Uterus (tissue), 4 donors: ENCODE results near the gene NXPH1. TPM values are rescaled to one million over a fixed set of nuclear protein-coding genes. Genes with fewer than 3 reads are reported as not detected.
"Not testable (repeated sequence)": the region's sequence is repeated elsewhere in the genome, so short reads cannot be mapped to it uniquely, and the experiment has no call there.

Source experiments
- DNase-seq, 2 donors: peaks; one replicate each; pipeline ENCODE4 v3.0.0-alpha.2; 2019 to 2020
- H3K27ac ChIP-seq, 2 donors: fragments of 200-600 bp; sonication (generic); 1 replicate in 1 of 2; 2 replicates in 1 of 2; pipeline ENCODE4 v1.5.1; 2016 to 2018
- H3K27me3 ChIP-seq, 2 donors: fragments of 200-600 bp; sonication (generic); one replicate each; pipeline ENCODE4 v1.5.1; 2018 to 2019; ENCODE audit warnings: control low read depth in 1 of 2
- H3K36me3 ChIP-seq, 2 donors: fragments of 200-600 bp; sonication (generic); one replicate each; pipeline ENCODE4 v1.5.1; 2019; ENCODE audit warnings: control low read depth in 1 of 2
- H3K4me1 ChIP-seq, 2 donors: fragments of 200-600 bp; sonication (generic); one replicate each; pipeline ENCODE4 v1.5.1; 2018 to 2019; ENCODE audit warnings: control low read depth in 1 of 2
- H3K4me3 ChIP-seq, 2 donors: fragments of 200-600 bp; sonication (generic); 1 replicate in 1 of 2; 2 replicates in 1 of 2; pipeline ENCODE4 v1.5.1; 2018 to 2019; ENCODE audit warnings: mild to moderate bottlenecking in 1 of 2
- H3K9me3 ChIP-seq, 2 donors: fragments of 200-600 bp; sonication (generic); one replicate each; pipeline ENCODE4 v1.5.1; 2019; ENCODE audit warnings: control low read depth in 1 of 2
- POLR2A ChIP-seq, 2 donors: fragments of 450-650 bp; IDR thresholded peaks; one replicate each; pipeline ENCODE4 v1.6.1; 2016; ENCODE audit warnings: antibody characterized with exemption in 2 of 2, mild to moderate bottlenecking in 1 of 2, moderate library complexity in 1 of 2
- intact Hi-C: fragments of 100-400 bp; cut with DNase I; formaldehyde crosslinking; loops from one replicate; pipeline ENCODE4 v1.15.1; 2023; ENCODE audit warnings: low total_unique reads
- total RNA-seq, 4 donors: library from RNA; depleted of rRNA in 3 of 4; stranded (reverse); fragments of >200 nt in 3 of 4; gene quantifications; one replicate each; pipeline versions ENCODE4 v1.1.0 to v1.2.4, GENCODE V29; 2014 to 2023
- TF ChIP-seq, protein P1 (sequence below), 4 experiments: fragments of 200-600 bp in 2 of 4; fragments of 450-650 bp in 2 of 4; sonication (generic) in 2 of 4; IDR thresholded peaks; one replicate each; pipeline ENCODE4 v1.5.1; 2016 to 2019; ENCODE audit warnings: antibody characterized with exemption in 4 of 4, mild to moderate bottlenecking in 2 of 4, moderate library complexity in 1 of 4
- donor health status: DM: yes; HTN: yes; CAD: no.

The NXPH1 gene
- total RNA-seq, 4 donors from 2014 or later = 0.28 TPM; not detected in 3

DNA sequence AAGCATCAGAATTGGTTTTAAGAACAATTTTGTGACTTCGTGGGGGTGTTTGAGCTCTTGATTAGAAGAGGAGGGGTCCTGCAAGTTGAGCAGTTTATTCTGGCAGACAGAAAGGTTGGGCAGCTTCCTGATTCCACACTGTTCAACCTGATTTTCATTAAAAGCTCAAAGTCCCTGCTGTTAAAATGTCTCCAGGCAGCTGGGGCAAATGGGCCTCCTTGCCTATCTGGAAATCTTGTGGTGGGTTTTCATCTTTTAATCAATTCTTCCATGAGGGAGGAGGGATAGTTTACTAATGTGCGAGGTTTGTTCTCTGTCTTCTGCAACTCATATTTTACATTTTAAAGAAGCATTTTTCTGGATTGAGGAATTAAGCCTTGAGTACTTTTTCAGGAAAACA lies 276.7 kb downstream of the NXPH1 start:
- H3K27me3 ChIP-seq = no peaks in the 10 kb centered on the region
- no peak overlapping the region for H3K4me3 ChIP-seq
- no peaks in the 10 kb centered on the region for H3K36me3 ChIP-seq
- no peaks in the 10 kb centered on the region for H3K9me3 ChIP-seq
- intact Hi-C loops = no loop called here
- H3K4me1 ChIP-seq = no peaks in the 10 kb centered on the region
- no peak overlapping the region for H3K27ac ChIP-seq
- DNase-seq = no peak
- TF ChIP-seq POLR2A (IDR thresholded peaks at IDR 0.05) = no peak
- TF ChIP-seq, protein P1, sequence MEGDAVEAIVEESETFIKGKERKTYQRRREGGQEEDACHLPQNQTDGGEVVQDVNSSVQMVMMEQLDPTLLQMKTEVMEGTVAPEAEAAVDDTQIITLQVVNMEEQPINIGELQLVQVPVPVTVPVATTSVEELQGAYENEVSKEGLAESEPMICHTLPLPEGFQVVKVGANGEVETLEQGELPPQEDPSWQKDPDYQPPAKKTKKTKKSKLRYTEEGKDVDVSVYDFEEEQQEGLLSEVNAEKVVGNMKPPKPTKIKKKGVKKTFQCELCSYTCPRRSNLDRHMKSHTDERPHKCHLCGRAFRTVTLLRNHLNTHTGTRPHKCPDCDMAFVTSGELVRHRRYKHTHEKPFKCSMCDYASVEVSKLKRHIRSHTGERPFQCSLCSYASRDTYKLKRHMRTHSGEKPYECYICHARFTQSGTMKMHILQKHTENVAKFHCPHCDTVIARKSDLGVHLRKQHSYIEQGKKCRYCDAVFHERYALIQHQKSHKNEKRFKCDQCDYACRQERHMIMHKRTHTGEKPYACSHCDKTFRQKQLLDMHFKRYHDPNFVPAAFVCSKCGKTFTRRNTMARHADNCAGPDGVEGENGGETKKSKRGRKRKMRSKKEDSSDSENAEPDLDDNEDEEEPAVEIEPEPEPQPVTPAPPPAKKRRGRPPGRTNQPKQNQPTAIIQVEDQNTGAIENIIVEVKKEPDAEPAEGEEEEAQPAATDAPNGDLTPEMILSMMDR (IDR thresholded peaks at IDR 0.05) = no peak

DNA sequence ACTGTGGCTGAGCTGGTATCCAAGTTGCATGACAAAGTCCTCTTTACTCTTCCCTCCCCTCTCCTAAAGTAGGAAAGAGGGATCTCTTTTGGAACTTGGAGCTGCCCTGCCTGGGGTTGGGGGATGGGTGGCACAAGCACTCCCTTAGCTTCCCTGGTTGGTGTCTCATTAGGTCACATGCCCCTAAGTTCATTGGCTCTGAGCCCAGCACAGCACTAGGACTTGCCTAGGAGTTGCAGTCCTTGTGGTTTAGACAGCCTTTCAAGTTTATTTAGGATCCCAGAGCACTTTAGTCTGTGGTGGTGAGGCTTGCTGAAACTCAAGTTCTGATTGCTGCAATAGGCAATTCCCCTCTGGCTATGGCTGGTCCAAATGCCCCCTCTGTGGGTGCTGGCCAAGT lies 281.4 kb downstream of the NXPH1 start:
- Histone ChIP-seq H3K27ac (no peak overlapping the region), H3K27me3 (peaks cover 0 to 5% of the 10 kb centered on the region in 2 donors), H3K4me3 (no peak overlapping the region), H3K4me1 (no peaks in the 10 kb centered on the region), H3K9me3 (no peaks in the 10 kb centered on the region), H3K36me3 (no peaks in the 10 kb centered on the region)
- DNase-seq = no peak
- intact Hi-C loops = no loop called here
- TF ChIP-seq POLR2A (IDR thresholded peaks at IDR 0.05) = no peak
- TF ChIP-seq, protein P1 (IDR thresholded peaks at IDR 0.05) = no peak

DNA sequence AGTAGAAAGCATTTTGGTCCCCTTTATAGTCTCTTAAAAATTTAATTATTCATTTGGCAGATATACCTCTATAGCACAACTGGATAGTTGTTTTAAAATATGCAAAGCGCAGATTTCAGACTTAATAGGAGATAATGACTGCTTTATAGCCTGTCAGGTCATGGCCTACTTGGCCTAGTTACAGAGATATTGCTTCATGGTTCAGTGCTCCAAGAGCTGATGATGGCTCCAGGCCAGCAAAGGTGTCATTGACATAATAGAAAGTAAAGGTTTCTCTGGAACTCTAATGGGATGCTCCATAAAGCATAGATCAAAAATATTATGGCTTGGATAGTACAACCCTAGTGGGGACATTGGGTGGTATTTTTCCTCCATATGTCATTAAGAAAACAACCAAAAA lies 285.7 kb downstream of the NXPH1 start:
- H3K27ac ChIP-seq = no peak overlapping the region
- H3K36me3 ChIP-seq = no peaks in the 10 kb centered on the region
- no peak overlapping the region for H3K4me3 ChIP-seq
- no peaks in the 10 kb centered on the region for H3K9me3 ChIP-seq
- no peaks in the 10 kb centered on the region for H3K4me1 ChIP-seq
- peaks cover 0 to 5% of the 10 kb centered on the region in 2 donors for H3K27me3 ChIP-seq
- intact Hi-C loops = no loop called here
- DNase-seq = no peak
- TF ChIP-seq POLR2A (IDR thresholded peaks at IDR 0.05) = no peak
- TF ChIP-seq, protein P1 (IDR thresholded peaks at IDR 0.05) = no peak

DNA sequence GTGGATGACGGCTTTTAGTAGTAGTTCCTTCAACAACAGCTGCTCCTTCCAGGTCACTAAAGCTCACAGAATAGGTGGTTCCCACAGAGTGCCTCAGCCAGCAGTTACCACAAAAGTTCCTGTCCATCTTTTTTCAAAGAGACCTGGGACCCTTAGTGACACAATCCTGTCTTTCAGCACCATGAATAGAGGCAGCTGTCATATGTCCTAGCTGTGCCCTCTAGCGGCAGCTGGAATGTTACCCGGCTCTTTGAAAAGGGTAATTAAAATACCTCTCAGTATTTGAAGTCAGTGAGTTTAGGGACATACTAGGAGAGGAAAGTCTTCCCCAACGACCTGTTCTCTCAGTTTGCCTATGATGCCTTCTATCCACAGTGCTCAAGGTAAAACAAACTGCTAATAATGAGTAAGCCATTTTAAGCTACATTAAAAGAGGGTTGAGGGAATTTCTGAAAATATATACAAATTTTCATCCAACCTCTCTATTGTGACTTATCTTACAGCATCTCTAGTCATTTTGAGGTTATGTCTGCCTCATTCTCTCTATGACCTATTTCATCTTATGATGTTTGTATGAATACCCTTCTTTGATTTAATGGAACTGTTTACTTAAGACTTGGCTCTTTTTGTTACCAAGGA lies 290.8 kb downstream of the NXPH1 start:
- no peak for TF ChIP-seq POLR2A (IDR thresholded peaks at IDR 0.05)
- TF ChIP-seq, protein P1 (IDR thresholded peaks at IDR 0.05) = no peak
- intact Hi-C loops = no loop called here
- H3K9me3 ChIP-seq = no peaks in the 10 kb centered on the region
- no peak for DNase-seq
- H3K4me3 ChIP-seq = no peak overlapping the region
- peaks cover 0 to 4% of the 10 kb centered on the region in 2 donors for H3K27me3 ChIP-seq
- no peaks in the 10 kb centered on the region for H3K4me1 ChIP-seq
- H3K27ac ChIP-seq = no peak overlapping the region
- no peaks in the 10 kb centered on the region for H3K36me3 ChIP-seq

DNA sequence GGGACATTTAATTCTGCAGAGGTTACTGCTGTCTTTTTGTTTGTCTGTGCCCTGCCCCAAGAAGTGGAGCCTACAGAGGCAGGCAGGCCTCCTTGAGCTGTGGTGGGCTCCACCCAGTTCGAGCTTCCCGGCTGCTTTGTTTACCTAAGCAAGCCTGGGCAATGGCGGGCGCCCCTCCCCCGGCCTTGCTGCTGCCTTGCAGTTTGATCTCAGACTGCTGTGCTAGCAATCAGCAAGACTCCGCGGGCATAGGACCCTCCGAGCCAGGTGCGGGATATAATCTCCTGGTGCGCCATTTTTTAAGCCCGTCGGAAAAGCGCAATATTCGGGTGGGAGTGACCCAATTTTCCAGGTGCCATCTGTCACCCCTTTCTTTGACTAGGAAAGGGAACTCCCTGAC lies 298.3 kb downstream of the NXPH1 start:
- intact Hi-C loops, H3K9me3 ChIP-seq, DNase-seq, H3K27ac ChIP-seq, H3K36me3 ChIP-seq, H3K4me3 ChIP-seq, H3K27me3 ChIP-seq, H3K4me1 ChIP-seq: not testable (repeated sequence)

DNA sequence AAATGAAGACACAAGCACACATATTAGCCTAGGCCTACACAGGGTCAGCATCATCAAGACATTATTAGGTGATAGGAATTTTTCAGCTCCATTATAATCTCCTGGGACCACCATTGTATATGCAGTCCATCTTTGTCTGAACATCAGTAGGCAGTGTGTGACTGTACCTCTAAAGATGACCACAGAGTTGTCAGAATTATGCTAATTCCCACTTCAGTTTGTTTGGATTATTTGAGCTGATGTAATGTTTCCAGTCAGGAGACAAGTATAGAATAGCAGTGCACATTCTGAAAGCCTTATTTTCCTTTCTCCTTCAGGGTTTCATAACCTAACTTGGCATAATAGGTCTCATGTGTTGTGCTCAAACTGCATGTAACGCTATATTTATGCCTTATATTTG lies 306.4 kb downstream of the NXPH1 start:
- H3K4me3 ChIP-seq = no peak overlapping the region
- H3K36me3 ChIP-seq = no peaks in the 10 kb centered on the region
- no peaks in the 10 kb centered on the region for H3K9me3 ChIP-seq
- peaks cover 0 to 4% of the 10 kb centered on the region in 2 donors for H3K27me3 ChIP-seq
- no peak overlapping the region for H3K27ac ChIP-seq
- TF ChIP-seq, protein P1 (IDR thresholded peaks at IDR 0.05) = no peak
- no peak for TF ChIP-seq POLR2A (IDR thresholded peaks at IDR 0.05)
- DNase-seq = no peak
- intact Hi-C loops = no loop called here
- no peaks in the 10 kb centered on the region for H3K4me1 ChIP-seq
